Measurements from ENCODE around the gene CLEC2D. TPM values are rescaled to one million over a fixed set of nuclear protein-coding genes. Genes with fewer than 3 reads are reported as not detected.

Gene CLEC2D
- total RNA-seq, 1 experiment from 2014 or later, result 2.9 TPM

DNA sequence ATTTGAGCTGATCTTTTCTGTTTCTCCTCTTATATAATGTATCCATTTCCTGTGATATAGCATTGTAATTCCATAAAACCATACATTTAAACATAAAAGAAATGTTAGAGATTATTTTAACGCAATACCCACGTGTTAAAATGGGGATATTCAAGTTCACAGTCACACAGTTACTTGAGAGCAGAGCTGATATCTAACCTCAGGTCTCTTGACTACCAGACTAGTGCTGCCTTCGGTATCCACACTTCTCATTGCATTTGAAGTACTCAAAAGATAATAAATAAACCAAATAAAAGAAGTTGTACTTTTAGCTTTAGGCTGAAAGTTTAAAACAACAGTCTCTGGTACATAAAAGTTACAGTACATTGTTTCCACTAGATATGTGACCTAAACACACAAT, 60.5 kb downstream of the CLEC2D start:
- no peaks in the 10 kb centered on the region for H3K79me2 ChIP-seq (ENCODE audit: low read length)
- ChIA-PET CTCF (interaction anchor here (0.7 kb wide), 1 partner anchor 9 kb away, joined by 4 read pairs; no protein-coding TSS in a partner anchor), POLR2A (ENCODE audit: unreplicated experiment) (no interaction called here)
- DNase-seq, result no peak
- no peaks in the 10 kb centered on the region for H3K27me3 ChIP-seq (ENCODE audit: low read length)
- TF ChIP-seq EZH2phosphoT487 (IDR thresholded peaks at IDR 0.05; ENCODE audit: borderline replicate concordance, low read length) (no peak), EZH2 (IDR thresholded peaks at IDR 0.05; ENCODE audit: low read length, unreplicated experiment) (no peak)
- TF ChIP-seq, protein P1, sequence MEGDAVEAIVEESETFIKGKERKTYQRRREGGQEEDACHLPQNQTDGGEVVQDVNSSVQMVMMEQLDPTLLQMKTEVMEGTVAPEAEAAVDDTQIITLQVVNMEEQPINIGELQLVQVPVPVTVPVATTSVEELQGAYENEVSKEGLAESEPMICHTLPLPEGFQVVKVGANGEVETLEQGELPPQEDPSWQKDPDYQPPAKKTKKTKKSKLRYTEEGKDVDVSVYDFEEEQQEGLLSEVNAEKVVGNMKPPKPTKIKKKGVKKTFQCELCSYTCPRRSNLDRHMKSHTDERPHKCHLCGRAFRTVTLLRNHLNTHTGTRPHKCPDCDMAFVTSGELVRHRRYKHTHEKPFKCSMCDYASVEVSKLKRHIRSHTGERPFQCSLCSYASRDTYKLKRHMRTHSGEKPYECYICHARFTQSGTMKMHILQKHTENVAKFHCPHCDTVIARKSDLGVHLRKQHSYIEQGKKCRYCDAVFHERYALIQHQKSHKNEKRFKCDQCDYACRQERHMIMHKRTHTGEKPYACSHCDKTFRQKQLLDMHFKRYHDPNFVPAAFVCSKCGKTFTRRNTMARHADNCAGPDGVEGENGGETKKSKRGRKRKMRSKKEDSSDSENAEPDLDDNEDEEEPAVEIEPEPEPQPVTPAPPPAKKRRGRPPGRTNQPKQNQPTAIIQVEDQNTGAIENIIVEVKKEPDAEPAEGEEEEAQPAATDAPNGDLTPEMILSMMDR (conservative IDR thresholded peaks at IDR 0.05; ENCODE audit: low read depth, low read length), result no peak
- H3K4me2 ChIP-seq (ENCODE audit: low read length), result no peak overlapping the region
- no TSS peak for BruUV-seq (replicated peaks)
- H3K27ac ChIP-seq (ENCODE audit: low read length), result no peak overlapping the region
- no peak overlapping the region for H3K9ac ChIP-seq (ENCODE audit: low read length)
- H3K9me3 ChIP-seq (ENCODE audit: low read length), result no peaks in the 10 kb centered on the region
- H3K36me3 ChIP-seq (ENCODE audit: low read depth, low read length), result no peaks in the 10 kb centered on the region
- H3K4me3 ChIP-seq (ENCODE audit: low read length), result no peak overlapping the region
- no peaks in the 10 kb centered on the region for H3F3A ChIP-seq (ENCODE audit: low read length, unreplicated experiment)
- no peaks in the 10 kb centered on the region for H4K20me1 ChIP-seq (ENCODE audit: low read length)
- H3K4me1 ChIP-seq (ENCODE audit: insufficient read depth, low read length), result no peaks in the 10 kb centered on the region
- ATAC-seq, result no peak
- no peak overlapping the region for H2AFZ ChIP-seq (ENCODE audit: low read length)
- intact Hi-C loops (cut with micrococcal nuclease), result no loop called here
- H3K9me2 ChIP-seq (replicated peaks; ENCODE audit: low read length), result no peaks in the 10 kb centered on the region

DNA sequence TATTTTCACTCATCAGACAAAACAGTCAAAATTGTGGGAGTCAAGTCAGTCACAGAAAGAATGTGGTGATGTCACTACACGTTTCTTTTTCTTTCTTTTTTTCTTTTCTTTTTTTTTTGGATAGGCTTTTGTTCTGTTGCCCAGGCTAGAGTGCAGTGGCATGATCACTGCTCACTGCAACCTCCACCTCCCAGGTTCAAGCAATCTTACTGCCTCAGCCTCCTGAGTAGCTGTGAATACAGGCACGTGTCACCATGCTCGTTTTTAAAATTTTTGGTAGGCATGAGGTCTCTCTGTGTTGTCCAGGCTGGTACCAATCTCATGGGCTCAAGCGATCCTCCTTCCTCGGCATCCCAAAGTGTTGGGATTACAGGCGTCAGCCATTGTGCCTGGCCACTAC, 61.1 kb downstream of the CLEC2D start:
- ATAC-seq (no peak), DNase-seq (no peak)
- no peaks in the 10 kb centered on the region for H3K9me2 ChIP-seq (replicated peaks; ENCODE audit: low read length)
- no peaks in the 10 kb centered on the region for H4K20me1 ChIP-seq (ENCODE audit: low read length)
- H3K4me1 ChIP-seq (ENCODE audit: insufficient read depth, low read length), result no peaks in the 10 kb centered on the region
- no peak for TF ChIP-seq EZH2phosphoT487 (IDR thresholded peaks at IDR 0.05; ENCODE audit: borderline replicate concordance, low read length)
- TF ChIP-seq, protein P1 (conservative IDR thresholded peaks at IDR 0.05; ENCODE audit: low read depth, low read length), result no peak
- no peak for TF ChIP-seq EZH2 (IDR thresholded peaks at IDR 0.05; ENCODE audit: low read length, unreplicated experiment)
- H2AFZ ChIP-seq (ENCODE audit: low read length), result no peak overlapping the region
- H3F3A ChIP-seq (ENCODE audit: low read length, unreplicated experiment), result no peaks in the 10 kb centered on the region
- intact Hi-C loops (cut with micrococcal nuclease), result no loop called here
- no peak overlapping the region for H3K4me2 ChIP-seq (ENCODE audit: low read length)
- no peak overlapping the region for H3K4me3 ChIP-seq (ENCODE audit: low read length)
- no peaks in the 10 kb centered on the region for H3K36me3 ChIP-seq (ENCODE audit: low read depth, low read length)
- no peaks in the 10 kb centered on the region for H3K27me3 ChIP-seq (ENCODE audit: low read length)
- no peak overlapping the region for H3K9ac ChIP-seq (ENCODE audit: low read length)
- H3K9me3 ChIP-seq (ENCODE audit: low read length), result no peaks in the 10 kb centered on the region
- H3K27ac ChIP-seq (ENCODE audit: low read length), result no peak overlapping the region
- no TSS peak for BruUV-seq (replicated peaks)
- POLR2A ChIA-PET (ENCODE audit: unreplicated experiment), result no interaction called here
- CTCF ChIA-PET, result no interaction called here
- no peaks in the 10 kb centered on the region for H3K79me2 ChIP-seq (ENCODE audit: low read length)

DNA sequence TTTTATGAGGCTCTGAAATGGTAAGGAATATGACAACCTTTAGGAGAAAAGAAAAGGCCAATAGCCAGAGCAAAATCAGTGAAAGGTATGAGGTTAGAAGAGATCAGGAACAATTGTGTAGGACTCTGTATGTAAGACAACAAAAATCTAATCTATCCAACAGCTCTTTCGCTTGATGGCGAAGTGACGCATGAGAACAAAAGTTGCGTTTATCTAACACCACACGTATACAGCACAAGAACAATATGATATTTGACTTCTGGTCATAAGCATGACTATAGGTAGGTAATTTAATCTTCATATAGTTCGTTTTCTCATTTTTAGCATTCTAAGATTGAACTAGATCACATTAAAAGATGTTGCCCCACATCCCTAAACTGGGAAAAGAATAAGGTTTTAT, 61.9 kb downstream of the CLEC2D start:
- ATAC-seq (no peak), DNase-seq (no peak)
- Histone ChIP-seq H3K9ac (ENCODE audit: low read length) (no peak overlapping the region), H2AFZ (ENCODE audit: low read length) (no peak overlapping the region), H3K4me2 (ENCODE audit: low read length) (no peak overlapping the region), H4K20me1 (ENCODE audit: low read length) (no peaks in the 10 kb centered on the region), H3K4me1 (ENCODE audit: insufficient read depth, low read length) (no peaks in the 10 kb centered on the region), H3K4me3 (ENCODE audit: low read length) (no peak overlapping the region), H3K27ac (ENCODE audit: low read length) (no peak overlapping the region), H3K79me2 (ENCODE audit: low read length) (no peaks in the 10 kb centered on the region), H3K9me2 (replicated peaks; ENCODE audit: low read length) (no peaks in the 10 kb centered on the region), H3K36me3 (ENCODE audit: low read depth, low read length) (no peaks in the 10 kb centered on the region), H3F3A (ENCODE audit: low read length, unreplicated experiment) (no peaks in the 10 kb centered on the region), H3K27me3 (ENCODE audit: low read length) (no peaks in the 10 kb centered on the region), H3K9me3 (ENCODE audit: low read length) (no peaks in the 10 kb centered on the region)
- CTCF ChIA-PET, result no interaction called here
- POLR2A ChIA-PET (ENCODE audit: unreplicated experiment), result no interaction called here
- intact Hi-C loops (cut with micrococcal nuclease), result no loop called here
- BruUV-seq (replicated peaks), result no TSS peak
- TF ChIP-seq EZH2phosphoT487 (IDR thresholded peaks at IDR 0.05; ENCODE audit: borderline replicate concordance, low read length) (no peak), EZH2 (IDR thresholded peaks at IDR 0.05; ENCODE audit: low read length, unreplicated experiment) (no peak)
- TF ChIP-seq, protein P1 (conservative IDR thresholded peaks at IDR 0.05; ENCODE audit: low read depth, low read length), result no peak
